Left ventricle myocardium superior (tissue), 1 donor: Measurements from ENCODE around the gene BATF. TPM values are rescaled to one million over a fixed set of nuclear protein-coding genes. Genes with fewer than 3 reads are reported as not detected.
A peak's percentile ranks its signal among the peaks of the same experiment; 100 is the strongest.

Experiments used
- ATAC-seq: fragments of 200-7000 bp; cut with Tn5 transposase; one replicate; pipeline ENCODE4 v1.9.1; 2020; ENCODE audit warnings: mild to moderate bottlenecking, moderate library complexity
- DNase-seq: peaks from one replicate; pipeline ENCODE4 v3.0.0-alpha.2; 2020
- intact Hi-C: fragments of 100-400 bp; cut with micrococcal nuclease; formaldehyde crosslinking; loops from one replicate; pipeline ENCODE4 v1.11.0; 2022
- total RNA-seq: library from RNA; stranded (reverse); fragmentation: NEBNext Ultra II Directional; extraction: Animal tissue kit (Norgen Biotek cat#: 25700); gene quantifications from one replicate; pipeline ENCODE4 v1.2.1, GENCODE V29; 2021
- donor health status: DM: no; HTN: yes; CAD: no; lungs with severe emphysema.

Gene BATF
- total RNA-seq, 1 donor from 2014 or later = 0.74 TPM

GRCh38 chr14:75525969-75526368 lies 3.7 kb downstream of the BATF start:
- DNase-seq (no peak), ATAC-seq (no peak)
- intact Hi-C loops = no loop called here

GRCh38 chr14:75527449-75528163 lies 5.3 kb downstream of the BATF start:
- ATAC-seq (no peak), DNase-seq (no peak)
- intact Hi-C loops = no loop called here

- intact Hi-C loops = no loop called here
- DNase-seq = no peak
- ATAC-seq = no peak
Measured at GRCh38 chr14:75531256-75531655, 9.0 kb downstream of the BATF start.

GRCh38 chr14:75531660-75532317 lies 9.5 kb downstream of the BATF start:
- DNase-seq (no peak), ATAC-seq (no peak)
- intact Hi-C loops = no loop called here

- ATAC-seq (no peak), DNase-seq (no peak)
- intact Hi-C loops = no loop called here
Measured at GRCh38 chr14:75533791-75534555, 11.7 kb downstream of the BATF start.

DNA sequence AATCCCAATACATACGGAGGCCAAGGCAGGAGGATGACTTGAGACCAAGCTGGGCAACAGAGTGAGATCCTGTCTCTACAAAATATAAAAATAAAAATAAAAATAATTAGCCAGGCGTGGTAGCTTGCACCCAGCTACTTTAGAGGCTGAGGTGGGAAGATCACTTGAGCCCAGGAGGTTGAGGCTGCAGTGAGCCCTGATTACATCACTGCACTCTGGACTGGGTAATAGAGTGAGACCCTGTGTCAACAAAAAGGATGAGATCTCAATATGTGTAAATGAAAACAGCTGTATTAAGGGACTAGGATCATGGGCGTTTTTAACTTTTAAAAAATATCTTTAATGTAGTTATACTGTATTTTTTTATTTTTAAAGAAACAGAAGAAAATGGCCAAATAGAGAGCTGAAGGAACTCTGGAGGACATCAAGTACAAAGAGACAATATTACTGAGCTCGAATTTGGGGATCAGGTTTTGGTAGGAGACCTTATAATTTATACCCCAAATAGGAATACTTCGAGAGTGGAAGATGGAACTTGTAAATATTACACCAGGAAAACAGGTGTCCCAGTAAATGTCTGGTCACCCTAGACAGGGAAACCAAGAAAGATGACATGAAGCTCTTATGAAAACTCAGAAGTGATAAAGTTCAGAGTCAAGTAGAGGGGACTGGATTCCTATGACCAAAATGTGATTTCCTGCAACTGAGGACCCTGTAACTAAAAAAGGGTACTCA lies 13.1 kb downstream of the BATF start:
- DNase-seq (no peak), ATAC-seq (peak; percentile 28)
- intact Hi-C loops = no loop called here

- intact Hi-C loops = no loop called here
- ATAC-seq (no peak), DNase-seq (no peak)
Measured at GRCh38 chr14:75537071-75537470, 14.8 kb downstream of the BATF start.

GRCh38 chr14:75539162-75539560 lies 16.9 kb downstream of the BATF start:
- ATAC-seq (no peak), DNase-seq (no peak)
- intact Hi-C loops = no loop called here

DNA sequence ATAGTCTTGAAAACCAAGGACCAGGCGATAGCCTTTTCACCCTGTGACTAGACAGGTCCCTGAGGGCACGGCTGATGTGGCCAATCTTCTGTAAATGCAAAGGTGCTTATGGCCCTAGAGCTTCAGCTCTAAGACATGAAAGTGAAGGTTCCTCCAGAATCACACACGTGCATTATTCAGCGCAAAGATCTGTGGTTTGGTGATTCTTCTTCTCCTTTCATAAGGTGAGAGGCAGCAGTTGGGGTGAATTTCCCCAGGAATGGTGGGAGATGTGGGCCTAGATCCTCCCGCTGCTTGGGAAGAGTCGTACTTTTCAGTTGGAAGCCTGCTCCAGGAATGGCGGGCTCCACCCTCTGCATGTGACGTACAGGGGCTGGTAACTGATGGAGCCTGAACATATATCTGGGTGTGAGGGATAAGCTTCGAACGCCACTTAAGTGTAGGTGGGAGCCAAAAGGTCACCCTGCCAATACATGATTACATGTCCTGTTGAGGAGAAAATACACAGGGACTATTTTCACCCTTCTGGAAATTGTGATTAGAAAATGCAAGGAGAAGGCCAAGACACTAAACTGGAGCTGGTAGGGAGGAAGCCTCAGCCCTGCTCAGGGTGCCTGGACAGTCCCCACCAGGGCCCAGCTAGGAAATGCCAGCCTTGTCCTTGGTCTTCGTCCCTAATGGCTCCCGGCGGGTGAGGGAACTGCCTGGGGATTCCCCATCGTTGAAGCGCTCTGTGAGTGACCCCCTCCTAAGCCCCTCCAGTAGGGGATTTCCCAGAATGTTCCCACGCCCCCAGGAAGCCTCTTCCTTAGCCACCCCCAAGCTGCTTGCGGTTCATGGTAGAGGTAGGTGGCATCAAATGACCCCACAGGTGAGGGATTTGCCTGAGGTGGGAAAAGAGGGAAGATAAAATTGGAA lies 17.6 kb downstream of the BATF start:
- DNase-seq = no peak
- intact Hi-C loops = no loop called here
- ATAC-seq = no peak

DNA sequence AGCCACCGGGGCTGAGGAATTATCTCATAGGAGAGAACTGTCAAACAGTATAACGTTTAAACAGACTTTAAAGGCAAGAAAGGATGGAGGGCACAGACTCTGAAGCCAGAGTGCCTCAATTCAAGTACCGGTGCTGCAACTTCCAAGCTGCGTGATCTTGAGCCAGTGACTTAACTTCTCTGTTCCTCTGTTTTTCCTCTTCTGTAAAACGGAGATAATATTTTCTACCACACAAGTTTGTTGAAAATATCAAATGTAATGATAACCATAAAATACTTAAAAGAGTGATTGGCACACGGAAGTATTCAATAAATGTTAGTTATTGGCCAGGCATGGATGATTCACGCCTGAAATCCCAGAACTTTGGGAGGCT lies 18.2 kb downstream of the BATF start:
- intact Hi-C loops = no loop called here
- ATAC-seq = no peak

DNA sequence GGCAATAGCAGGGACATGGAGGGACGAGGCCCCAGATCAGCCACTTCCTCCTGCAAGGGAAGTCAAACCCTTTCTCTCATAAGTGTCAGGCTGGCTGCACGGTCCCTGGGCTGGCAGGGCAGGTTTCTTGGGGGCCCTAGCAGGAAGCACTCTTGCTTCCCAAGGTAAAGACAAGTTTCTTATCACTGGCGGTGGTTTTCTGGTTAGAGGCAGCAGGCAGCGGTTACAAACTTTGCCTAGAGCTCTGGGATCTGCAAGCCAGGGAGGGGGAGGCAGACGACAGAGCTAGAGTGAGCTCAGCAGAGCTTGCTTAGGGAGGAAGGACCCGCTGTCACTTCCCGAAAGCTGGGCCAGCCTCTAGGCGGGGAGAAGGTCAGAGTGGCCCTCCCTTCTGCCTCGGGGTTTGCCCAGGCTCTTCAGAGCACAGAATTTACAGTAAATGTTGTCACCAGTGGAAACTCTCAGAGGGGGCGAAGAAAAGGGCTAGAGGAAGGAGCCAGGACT lies 20.4 kb downstream of the BATF start:
- DNase-seq = peak; percentile 66
- intact Hi-C loops = no loop called here
- ATAC-seq = peak; percentile 92

More for the DNA sequence above, 18.2 kb downstream of the BATF start:
- DNase-seq = no peak

DNA sequence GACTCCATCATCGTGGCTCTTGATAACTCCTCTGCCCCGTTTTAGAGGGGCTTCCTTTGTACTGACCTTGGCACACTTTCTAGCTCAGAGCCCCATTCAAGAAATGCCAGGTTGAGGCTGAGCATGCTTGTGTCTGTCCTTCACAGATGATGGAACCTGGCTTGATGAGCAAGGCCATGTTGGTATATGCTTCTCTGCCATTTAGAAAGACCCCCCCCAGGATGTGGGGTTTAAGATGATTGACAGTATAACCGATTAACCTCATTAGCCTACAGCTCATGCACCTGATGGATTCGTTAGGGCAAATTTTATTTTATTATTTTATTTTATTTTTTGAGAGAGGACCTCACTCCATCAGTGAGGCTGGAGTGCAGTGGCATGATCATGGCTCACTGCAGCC lies 21.0 kb downstream of the BATF start:
- intact Hi-C loops = no loop called here
- no peak for ATAC-seq
- no peak for DNase-seq

GRCh38 chr14:75543786-75544185 lies 21.5 kb downstream of the BATF start:
- no peak for ATAC-seq
- no peak for DNase-seq
- intact Hi-C loops = no loop called here

DNA sequence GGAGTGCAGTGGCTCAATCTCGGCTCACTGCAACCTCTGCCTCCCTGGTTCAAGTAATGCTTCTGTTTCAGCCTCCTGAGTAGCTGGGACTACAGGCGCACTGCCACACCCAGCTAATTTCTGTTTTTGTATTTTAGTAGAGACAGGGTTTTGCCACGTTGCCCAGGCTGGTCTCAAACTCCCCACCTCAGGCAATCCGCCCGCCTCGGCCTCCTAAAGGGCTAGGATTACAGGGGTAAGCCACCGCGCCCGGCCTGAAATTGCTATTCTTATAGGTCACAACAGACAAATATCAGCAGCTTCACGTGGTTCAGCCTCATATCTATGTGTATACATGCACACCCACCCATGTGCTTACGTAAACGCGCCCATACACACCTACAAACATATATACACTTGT lies 23.6 kb downstream of the BATF start:
- intact Hi-C loops = no loop called here
- no peak for DNase-seq
- ATAC-seq = no peak

DNA sequence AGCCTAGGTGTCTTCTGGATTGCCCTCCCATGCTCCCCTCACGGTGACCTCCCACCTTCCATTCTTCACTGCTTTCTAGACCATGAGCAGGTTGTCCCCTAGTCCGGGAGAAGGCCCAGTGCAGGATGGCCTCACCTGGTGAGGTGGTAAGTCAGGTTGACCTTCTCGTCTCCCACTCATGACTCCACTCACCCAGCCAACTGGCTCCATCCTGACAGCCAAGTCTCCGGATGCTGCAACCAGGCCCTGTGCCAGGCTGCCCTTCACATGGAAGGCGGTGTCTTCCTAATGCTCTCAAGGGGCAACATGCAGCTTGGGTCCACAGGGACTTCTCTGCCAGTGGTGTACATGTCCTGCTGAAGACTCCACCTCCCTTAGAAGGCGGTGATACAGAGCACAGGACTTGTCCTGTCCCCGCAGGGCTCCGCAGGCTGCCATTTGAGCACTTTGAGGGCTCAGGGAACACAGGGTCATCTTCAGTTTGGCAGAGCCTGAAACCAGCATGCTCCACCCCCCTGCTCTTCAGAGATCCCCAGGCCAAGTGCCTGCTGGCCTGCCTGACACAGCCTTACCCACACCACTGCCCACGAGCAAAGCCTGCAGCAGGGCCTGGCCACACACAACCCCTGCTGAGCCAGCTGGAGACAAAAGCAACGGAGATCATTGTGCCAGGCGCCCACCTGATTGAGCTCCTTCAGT lies 25.4 kb downstream of the BATF start:
- ATAC-seq = peak; percentile 26
- no peak for DNase-seq
- intact Hi-C loops = no loop called here

DNA sequence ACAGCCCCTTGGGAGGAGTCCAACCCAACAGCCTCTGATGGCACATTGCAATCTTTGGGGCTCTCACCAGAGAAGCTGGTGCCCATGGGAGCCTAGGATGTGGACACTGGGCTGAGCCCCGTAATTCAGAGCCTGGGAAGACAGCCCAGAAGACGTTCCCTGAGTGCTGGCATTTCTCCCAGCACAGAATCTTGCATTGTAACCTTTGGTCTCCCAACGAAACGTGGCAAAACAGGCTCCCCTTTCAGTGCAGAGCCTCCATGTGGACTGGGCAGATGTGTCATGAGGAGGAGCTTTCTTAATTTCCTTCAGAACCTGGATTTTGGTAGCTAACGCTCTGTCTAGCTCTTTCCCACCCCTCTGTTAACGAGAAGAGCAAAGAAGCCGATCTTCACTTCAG lies 26.3 kb downstream of the BATF start:
- DNase-seq = no peak
- ATAC-seq = no peak
- intact Hi-C loops = no loop called here

- no peak for ATAC-seq
- intact Hi-C loops = no loop called here
- DNase-seq = no peak
Measured at GRCh38 chr14:75549169-75549568, 26.9 kb downstream of the BATF start.

DNA sequence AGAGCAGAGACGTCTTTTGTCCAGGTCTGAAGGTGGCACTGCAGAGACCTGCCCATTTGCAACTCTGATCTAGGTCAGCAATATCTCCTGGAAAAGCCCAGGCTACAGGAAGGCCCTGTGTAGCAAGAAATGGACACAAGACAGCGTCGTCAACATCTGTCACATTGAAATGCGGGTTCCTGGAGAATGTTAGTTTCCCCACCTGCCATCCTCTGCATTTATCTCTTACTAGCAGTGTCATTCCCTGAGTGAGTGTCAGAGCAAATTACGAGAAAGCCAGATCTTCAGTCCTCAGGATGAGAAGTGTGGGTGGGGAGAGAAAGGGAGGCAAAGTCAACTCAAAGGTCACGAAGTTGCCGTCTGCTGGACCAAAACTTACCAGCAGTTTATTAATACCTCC lies 28.8 kb downstream of the BATF start:
- intact Hi-C loops = no loop called here
- DNase-seq (no peak), ATAC-seq (no peak)
